AG09309 (cell line): ENCODE results near the gene GREB1L.

Experiments
- DNase-seq: peaks from one replicate; pipeline ENCODE4 v3.0.0-alpha.2; 2010; ENCODE audit warnings: low read depth
- H3K4me3 ChIP-seq: 2 replicates; pipeline ENCODE4 v1.5.1; 2011; ENCODE audit warnings: mild to moderate bottlenecking, low read depth, low read length, moderate library complexity; ENCODE audit not compliant: control insufficient read depth
- TF ChIP-seq, protein P1 (sequence below): IDR thresholded peaks from 2 replicates; pipeline ENCODE4 v1.5.1; 2011; ENCODE audit warnings: mild to moderate bottlenecking, low read depth, low read length, inconsistent platforms; ENCODE audit not compliant: insufficient read depth, control insufficient read depth; ENCODE audit errors: missing control alignments

The GREB1L gene

DNA sequence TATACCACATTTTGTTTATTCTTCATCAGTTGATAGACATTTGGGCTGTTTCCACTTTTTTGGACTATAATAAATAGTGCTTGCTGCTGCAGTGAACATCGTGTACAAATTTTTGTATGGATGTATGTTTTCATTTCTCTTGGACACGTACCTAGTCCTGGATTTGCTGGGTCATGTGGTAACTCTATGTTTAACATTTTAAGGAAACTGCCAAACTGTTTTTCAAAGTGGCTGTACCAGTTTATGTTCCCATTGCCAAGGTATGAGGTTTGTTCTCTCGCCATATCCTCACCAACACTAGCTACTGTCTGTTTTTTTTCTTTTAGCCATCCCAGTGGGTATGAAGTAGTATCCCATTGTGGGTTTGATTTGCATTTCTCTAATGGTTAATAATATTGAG lies 42.5 kb downstream of the GREB1L start:
- TF ChIP-seq, protein P1, sequence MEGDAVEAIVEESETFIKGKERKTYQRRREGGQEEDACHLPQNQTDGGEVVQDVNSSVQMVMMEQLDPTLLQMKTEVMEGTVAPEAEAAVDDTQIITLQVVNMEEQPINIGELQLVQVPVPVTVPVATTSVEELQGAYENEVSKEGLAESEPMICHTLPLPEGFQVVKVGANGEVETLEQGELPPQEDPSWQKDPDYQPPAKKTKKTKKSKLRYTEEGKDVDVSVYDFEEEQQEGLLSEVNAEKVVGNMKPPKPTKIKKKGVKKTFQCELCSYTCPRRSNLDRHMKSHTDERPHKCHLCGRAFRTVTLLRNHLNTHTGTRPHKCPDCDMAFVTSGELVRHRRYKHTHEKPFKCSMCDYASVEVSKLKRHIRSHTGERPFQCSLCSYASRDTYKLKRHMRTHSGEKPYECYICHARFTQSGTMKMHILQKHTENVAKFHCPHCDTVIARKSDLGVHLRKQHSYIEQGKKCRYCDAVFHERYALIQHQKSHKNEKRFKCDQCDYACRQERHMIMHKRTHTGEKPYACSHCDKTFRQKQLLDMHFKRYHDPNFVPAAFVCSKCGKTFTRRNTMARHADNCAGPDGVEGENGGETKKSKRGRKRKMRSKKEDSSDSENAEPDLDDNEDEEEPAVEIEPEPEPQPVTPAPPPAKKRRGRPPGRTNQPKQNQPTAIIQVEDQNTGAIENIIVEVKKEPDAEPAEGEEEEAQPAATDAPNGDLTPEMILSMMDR = no peak
- H3K4me3 ChIP-seq = no peak overlapping the region
- no peak for DNase-seq

DNA sequence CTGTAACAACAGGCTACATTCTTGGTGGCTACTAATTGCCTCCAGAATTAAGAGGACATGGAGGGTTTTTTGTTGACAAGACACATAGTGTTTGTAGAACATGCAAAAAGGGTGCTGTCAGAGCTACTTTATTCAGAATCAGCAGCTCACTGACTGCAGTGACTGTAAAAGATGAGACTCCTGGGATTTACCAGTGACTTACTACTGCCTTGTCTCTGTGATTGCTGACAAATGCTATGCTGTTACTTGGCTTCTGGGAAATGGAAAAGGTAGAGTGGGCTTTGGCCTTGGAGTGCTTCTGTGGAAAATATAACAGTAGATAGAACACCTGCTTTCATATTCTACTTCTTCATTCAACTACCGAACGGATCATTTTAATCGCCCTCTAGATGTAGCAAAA lies 47.8 kb downstream of the GREB1L start:
- no peak for DNase-seq
- TF ChIP-seq, protein P1 = no peak
- H3K4me3 ChIP-seq = no peak overlapping the region

DNA sequence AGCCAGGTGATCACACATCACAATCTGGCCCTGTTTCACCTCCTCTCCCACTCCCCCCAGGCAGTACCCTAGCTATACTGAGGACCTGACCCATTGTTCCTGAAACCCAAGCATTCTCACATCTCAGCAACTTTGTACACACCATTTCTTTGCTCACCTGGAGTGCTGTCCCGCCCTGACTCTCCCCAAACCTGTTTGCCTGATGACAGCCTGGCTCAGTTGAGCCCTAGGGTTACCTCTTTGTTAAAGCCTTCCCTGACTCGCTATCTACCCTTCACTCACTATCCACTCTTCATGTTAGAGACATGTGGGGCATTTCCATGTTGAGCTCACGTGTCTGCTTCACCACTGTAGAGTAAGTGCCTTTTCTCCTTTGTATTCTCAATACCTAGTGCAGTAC lies 49.1 kb downstream of the GREB1L start:
- no peak for DNase-seq
- TF ChIP-seq, protein P1 = no peak
- no peak overlapping the region for H3K4me3 ChIP-seq

DNA sequence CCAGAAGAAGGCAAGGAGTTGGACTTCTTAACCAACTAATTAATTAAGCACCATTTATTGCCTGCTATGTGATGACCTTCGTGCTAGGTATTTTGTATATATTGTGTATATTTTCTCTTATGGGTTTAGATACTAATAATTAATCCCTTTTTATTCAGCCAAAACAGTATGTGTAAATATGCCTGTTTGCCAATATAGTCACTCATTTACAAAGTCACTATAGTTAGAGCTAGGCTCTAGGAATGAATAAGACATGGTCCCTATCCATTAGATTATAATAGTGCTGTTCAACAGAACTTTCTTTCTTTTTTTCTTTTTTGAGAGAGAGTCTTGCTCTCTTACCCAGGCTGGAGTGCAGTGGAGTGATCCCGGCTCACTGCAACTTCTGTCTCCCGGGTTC lies 51.4 kb downstream of the GREB1L start:
- no peak for DNase-seq
- TF ChIP-seq, protein P1 = no peak
- H3K4me3 ChIP-seq = no peak overlapping the region

DNA sequence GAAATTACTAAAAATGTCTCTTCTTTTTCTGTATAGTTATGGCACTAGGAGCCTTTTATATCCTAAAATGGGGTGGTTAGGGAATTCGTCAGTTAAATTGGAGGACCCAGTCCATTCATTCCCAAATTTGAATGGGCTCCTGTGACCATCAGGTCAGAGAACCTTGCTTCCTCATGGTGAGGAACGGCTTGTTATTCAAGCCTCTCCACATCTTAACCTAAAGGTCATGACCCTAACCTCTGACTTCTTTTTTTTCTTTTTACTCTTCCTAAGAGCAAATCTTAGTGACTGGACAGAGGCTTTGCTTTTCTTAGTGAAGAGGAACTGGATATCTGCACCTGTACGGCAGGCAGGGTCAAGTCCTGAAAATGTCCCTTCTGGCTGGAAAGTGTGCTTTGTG lies 53.1 kb downstream of the GREB1L start:
- TF ChIP-seq, protein P1 = no peak
- H3K4me3 ChIP-seq = no peak overlapping the region
- DNase-seq = no peak

DNA sequence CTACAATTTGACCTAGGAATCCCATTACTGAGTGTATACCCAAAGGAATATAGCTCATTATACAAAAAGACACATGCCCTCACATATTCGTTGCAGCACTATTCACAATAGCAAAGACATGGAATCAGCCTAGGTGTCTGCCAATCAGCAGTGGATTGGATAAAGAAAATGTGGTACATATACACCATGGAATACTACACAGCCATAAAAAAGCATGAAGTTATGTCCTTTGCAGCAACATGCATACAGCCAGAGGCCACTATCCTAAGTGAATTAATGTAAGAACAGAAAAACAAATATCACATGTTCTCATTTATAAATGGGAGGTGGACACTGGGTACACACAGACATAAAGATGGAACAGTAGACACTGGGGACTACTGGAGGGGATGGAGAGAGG lies 54.0 kb downstream of the GREB1L start:
- H3K4me3 ChIP-seq = no peak overlapping the region
- no peak for DNase-seq
- TF ChIP-seq, protein P1 = no peak

DNA sequence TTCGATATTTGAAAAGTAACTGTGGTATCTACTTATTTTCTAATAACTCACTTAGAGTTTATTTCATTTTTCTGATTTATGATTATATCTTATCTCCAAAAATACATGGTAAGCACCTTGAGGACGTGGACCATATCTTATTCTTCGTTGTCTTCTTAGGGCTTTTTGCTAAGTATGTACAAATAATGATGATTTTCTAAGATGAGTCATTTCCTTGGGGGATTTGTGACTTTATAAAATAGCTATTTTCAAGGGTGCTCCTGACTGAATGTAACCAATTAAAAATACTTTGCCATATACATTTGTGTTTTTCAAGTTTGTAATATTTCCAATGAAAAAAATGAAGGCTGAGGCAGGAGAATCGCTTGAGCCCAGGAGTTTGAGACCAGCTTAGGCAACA lies 56.3 kb downstream of the GREB1L start:
- H3K4me3 ChIP-seq = no peak overlapping the region
- TF ChIP-seq, protein P1 = no peak
- no peak for DNase-seq
